ENCODE data around the gene RILPL2.
"Not testable (repeated sequence)": the region's sequence is repeated elsewhere in the genome, so short reads cannot be mapped to it uniquely, and the experiment has no call there.

Gene RILPL2

GRCh38 chr12:123433615-123434014, 2.9 kb downstream of the RILPL2 start:
- no peak overlapping the region for H3K4me3 Mint-ChIP-seq
- TF ChIP-seq CTCF (IDR thresholded peaks at IDR 0.05): no peak
- DNase-seq: no peak
- H3K27ac Mint-ChIP-seq: peak overlapping the region; percentile 88
- H3K4me1 Mint-ChIP-seq: peaks cover 33% of the 10 kb centered on the region
- H3K9me3 Mint-ChIP-seq: no peaks in the 10 kb centered on the region
- peaks cover 35% of the 10 kb centered on the region for H3K27me3 Mint-ChIP-seq (ENCODE audit: low read depth, poor library complexity)
- peaks cover 12% of the 10 kb centered on the region for H3K36me3 Mint-ChIP-seq (ENCODE audit: low read depth)

DNA sequence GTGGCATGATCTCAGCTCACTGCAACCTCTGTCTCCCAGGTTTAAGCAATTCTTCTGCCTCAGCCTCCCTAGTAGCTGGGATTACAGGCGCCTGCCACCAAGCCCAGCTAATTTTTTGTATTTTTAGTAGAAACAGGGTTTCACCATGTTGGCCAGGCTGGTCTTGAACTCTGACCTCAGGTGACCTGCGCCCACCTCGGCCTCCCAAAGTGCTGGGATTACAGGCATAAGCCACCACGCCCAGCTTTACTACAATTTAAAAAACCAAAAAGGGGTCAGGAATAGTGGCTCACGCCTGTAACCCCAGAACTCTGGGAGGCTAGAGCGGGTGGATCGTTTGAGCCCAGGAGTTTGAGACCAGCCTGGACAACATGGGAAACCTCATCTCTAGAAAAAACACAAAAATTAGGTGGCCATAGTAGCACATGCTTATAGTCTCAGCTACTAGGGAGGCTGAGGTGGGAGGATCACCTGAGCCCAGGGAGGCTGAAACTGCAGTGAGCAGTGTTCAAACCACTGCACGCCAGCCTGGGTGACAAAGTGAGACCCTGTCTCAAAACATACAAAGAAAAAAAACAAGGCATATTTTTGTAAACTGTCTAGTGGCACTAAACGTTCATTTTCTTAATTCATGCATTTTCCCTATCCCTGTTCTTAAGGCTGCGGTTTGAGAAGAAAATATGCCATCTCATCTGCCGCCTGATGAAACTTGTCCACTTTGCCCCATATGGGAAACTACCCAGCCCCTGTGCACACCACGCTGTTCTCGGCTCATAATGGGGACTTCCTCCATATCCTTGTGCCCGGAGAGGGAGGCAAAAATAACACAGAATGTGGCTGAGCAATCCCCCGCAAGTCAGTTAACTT, 4.3 kb downstream of the RILPL2 start:
- DNase-seq: not testable (repeated sequence)
- peaks cover 36% of the 10 kb centered on the region for H3K4me1 Mint-ChIP-seq

GRCh38 chr12:123429101-123429500, 7.4 kb downstream of the RILPL2 start:
- H3K4me3 Mint-ChIP-seq; H3K27me3 Mint-ChIP-seq (ENCODE audit: low read depth, poor library complexity); H3K27ac Mint-ChIP-seq; DNase-seq: not testable (repeated sequence)
- Mint-ChIP-seq H3K36me3 (ENCODE audit: low read depth) (peaks cover 20% of the 10 kb centered on the region), H3K9me3 (peaks cover 10% of the 10 kb centered on the region), H3K4me1 (peaks cover 24% of the 10 kb centered on the region)

More for the DNA sequence above, 4.3 kb downstream of the RILPL2 start:
- H3K27me3 Mint-ChIP-seq (ENCODE audit: low read depth, poor library complexity): peaks cover 25% of the 10 kb centered on the region
- H3K4me3 Mint-ChIP-seq, H3K9me3 Mint-ChIP-seq: not testable (repeated sequence)
- H3K27ac Mint-ChIP-seq: peak overlapping the region; percentile 36
- H3K36me3 Mint-ChIP-seq (ENCODE audit: low read depth): peaks cover 15% of the 10 kb centered on the region

- peaks cover 22% of the 10 kb centered on the region for H3K4me1 Mint-ChIP-seq
- H3K27me3 Mint-ChIP-seq (ENCODE audit: low read depth, poor library complexity): peaks cover 6% of the 10 kb centered on the region
- peaks cover 15% of the 10 kb centered on the region for H3K9me3 Mint-ChIP-seq
- no peak overlapping the region for H3K27ac Mint-ChIP-seq
- no peak overlapping the region for H3K4me3 Mint-ChIP-seq
- DNase-seq: no peak
- H3K36me3 Mint-ChIP-seq (ENCODE audit: low read depth): peaks cover 25% of the 10 kb centered on the region
- TF ChIP-seq CTCF (IDR thresholded peaks at IDR 0.05): no peak
Observed at GRCh38 chr12:123428591-123428990, 7.9 kb downstream of the RILPL2 start.

- TF ChIP-seq CTCF (IDR thresholded peaks at IDR 0.05): no peak
- Mint-ChIP-seq H3K4me1 (peaks cover 14% of the 10 kb centered on the region), H3K27ac (no peak overlapping the region), H3K4me3 (no peak overlapping the region), H3K27me3 (ENCODE audit: low read depth, poor library complexity) (peaks cover 2% of the 10 kb centered on the region), H3K9me3 (peaks cover 22% of the 10 kb centered on the region), H3K36me3 (ENCODE audit: low read depth) (peaks cover 34% of the 10 kb centered on the region)
- DNase-seq: no peak
Observed at GRCh38 chr12:123427036-123427769, 9.3 kb downstream of the RILPL2 start.

GRCh38 chr12:123421314-123421713, 15.2 kb downstream of the RILPL2 start:
- Mint-ChIP-seq H3K4me1 (no peaks in the 10 kb centered on the region), H3K27me3 (ENCODE audit: low read depth, poor library complexity) (no peaks in the 10 kb centered on the region), H3K4me3 (no peak overlapping the region), H3K27ac (peak overlapping the region; percentile 80), H3K36me3 (ENCODE audit: low read depth) (peaks cover 17% of the 10 kb centered on the region), H3K9me3 (peaks cover 22% of the 10 kb centered on the region)
- no peak for DNase-seq
- TF ChIP-seq CTCF (IDR thresholded peaks at IDR 0.05): no peak

Measured in nephron progenitor cell (in vitro differentiated cells).